Left ventricle myocardium inferior (tissue), 1 donor: ENCODE results near the gene USP44. TPM values are rescaled to one million over a fixed set of nuclear protein-coding genes. Genes with fewer than 3 reads are reported as not detected.
"Not testable (repeated sequence)": the region's sequence is repeated elsewhere in the genome, so short reads cannot be mapped to it uniquely, and the experiment has no call there.

Experiments used
- DNase-seq: peaks from one replicate; pipeline ENCODE4 v3.0.0-alpha.2; 2020
- H3K27ac ChIP-seq: fragments of 200-600 bp; replicated peaks from 2 replicates; pipeline ENCODE4 v1.8.0; 2021
- H3K27me3 ChIP-seq: fragments of 200-600 bp; 2 replicates; pipeline ENCODE4 v1.8.0; 2021; ENCODE audit warnings: low read depth
- H3K36me3 ChIP-seq: fragments of 200-600 bp; 2 replicates; pipeline ENCODE4 v1.8.0; 2021
- H3K4me1 ChIP-seq: fragments of 200-600 bp; 2 replicates; pipeline ENCODE4 v1.8.0; 2021
- H3K4me3 ChIP-seq: fragments of 200-600 bp; 2 replicates; pipeline ENCODE4 v1.8.0; 2021; ENCODE audit warnings: mild to moderate bottlenecking, moderate library complexity
- H3K9me3 ChIP-seq: fragments of 200-600 bp; replicated peaks from 2 replicates; pipeline ENCODE4 v1.8.0; 2021
- intact Hi-C: fragments of 100-400 bp; cut with micrococcal nuclease; formaldehyde crosslinking; loops from one replicate; pipeline ENCODE4 v1.11.0; 2022
- total RNA-seq: library from RNA; stranded (reverse); fragmentation: NEBNext Ultra II Directional; extraction: Animal tissue kit (Norgen Biotek cat#: 25700); gene quantifications from one replicate; pipeline ENCODE4 v1.2.1, GENCODE V29; 2021
- TF ChIP-seq, protein P1 (sequence below): fragments of 200-600 bp; IDR thresholded peaks from 2 replicates; pipeline ENCODE4 v1.8.0; 2021; ENCODE audit warnings: antibody characterized with exemption, mild to moderate bottlenecking, borderline replicate concordance
- donor health status: DM: no; HTN: yes; CAD: no; lungs with severe emphysema.

Gene USP44
- total RNA-seq, 1 donor from 2014 or later, result 0.80 TPM

DNA sequence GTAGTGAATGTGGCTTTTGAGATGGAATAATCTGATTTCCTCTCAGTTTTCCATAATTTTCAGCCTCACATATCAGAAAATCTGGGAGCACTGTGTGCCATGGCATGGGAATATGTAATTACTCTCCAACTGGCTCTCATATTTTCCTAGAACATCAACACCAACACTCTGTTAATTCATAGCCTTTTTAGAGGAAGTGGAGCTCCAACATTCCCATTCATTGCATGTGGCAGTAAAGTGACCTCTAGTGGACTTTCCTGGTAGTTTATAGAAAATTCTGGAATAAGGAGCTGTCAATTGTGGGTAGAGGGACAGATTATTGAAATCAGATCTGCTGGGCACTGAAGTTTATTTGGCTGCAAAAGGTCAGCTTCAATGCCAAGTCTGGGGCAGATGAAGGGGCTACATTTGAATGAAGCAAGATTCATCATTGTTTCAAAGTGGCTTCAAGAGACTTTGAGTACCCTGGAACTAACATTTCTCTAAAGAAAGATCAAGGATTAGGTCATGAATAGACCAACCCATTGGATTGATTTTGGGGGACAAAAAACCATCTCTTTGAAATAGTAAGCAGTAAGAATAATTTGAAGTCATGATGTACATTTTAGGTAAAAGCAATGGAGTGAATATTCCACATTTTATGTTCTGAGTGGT is 23.6 kb upstream of the USP44 start:
- intact Hi-C loops, result no loop called here
- Histone ChIP-seq H3K27ac (no peak overlapping the region), H3K36me3 (no peaks in the 10 kb centered on the region), H3K27me3 (no peaks in the 10 kb centered on the region), H3K9me3 (no peaks in the 10 kb centered on the region), H3K4me1 (no peaks in the 10 kb centered on the region), H3K4me3 (no peak overlapping the region)
- TF ChIP-seq, protein P1, sequence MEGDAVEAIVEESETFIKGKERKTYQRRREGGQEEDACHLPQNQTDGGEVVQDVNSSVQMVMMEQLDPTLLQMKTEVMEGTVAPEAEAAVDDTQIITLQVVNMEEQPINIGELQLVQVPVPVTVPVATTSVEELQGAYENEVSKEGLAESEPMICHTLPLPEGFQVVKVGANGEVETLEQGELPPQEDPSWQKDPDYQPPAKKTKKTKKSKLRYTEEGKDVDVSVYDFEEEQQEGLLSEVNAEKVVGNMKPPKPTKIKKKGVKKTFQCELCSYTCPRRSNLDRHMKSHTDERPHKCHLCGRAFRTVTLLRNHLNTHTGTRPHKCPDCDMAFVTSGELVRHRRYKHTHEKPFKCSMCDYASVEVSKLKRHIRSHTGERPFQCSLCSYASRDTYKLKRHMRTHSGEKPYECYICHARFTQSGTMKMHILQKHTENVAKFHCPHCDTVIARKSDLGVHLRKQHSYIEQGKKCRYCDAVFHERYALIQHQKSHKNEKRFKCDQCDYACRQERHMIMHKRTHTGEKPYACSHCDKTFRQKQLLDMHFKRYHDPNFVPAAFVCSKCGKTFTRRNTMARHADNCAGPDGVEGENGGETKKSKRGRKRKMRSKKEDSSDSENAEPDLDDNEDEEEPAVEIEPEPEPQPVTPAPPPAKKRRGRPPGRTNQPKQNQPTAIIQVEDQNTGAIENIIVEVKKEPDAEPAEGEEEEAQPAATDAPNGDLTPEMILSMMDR, result peak; percentile 69
- DNase-seq, result no peak

DNA sequence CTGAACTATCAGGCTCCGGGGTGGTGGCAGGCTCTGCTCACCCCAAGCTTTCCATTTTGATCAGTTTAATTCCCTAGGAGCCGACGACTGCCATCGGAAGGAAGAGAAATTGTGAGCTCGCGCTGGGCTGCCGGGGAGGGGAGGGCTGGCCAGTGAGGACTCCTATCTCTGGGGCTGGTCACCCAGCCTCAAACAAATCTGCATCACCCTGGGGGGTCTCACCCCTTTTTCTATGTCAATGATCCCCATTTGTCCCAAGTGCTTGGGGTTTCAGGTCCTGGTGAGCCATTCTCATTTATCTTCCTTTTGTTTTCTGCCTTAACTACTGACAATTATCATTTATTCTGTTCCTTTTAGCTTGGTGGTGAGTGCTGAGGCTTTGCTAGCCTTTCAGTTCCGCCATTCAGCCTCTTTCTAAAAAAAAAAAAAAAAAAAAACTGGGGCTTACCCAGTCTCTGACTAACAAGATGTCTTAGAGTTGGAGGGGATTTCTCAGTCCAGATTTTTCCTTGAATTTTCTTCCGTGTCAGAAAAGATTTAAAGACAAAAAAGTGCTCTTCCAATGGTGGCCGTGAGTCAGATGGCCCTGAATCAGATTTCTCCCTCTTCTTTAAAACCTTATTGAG is 22.8 kb upstream of the USP44 start:
- Histone ChIP-seq H3K27ac (no peak overlapping the region), H3K36me3 (no peaks in the 10 kb centered on the region), H3K4me3 (no peak overlapping the region), H3K4me1 (no peaks in the 10 kb centered on the region), H3K27me3 (no peaks in the 10 kb centered on the region), H3K9me3 (no peaks in the 10 kb centered on the region)
- TF ChIP-seq, protein P1, result no peak
- no peak for DNase-seq
- intact Hi-C loops, result no loop called here

DNA sequence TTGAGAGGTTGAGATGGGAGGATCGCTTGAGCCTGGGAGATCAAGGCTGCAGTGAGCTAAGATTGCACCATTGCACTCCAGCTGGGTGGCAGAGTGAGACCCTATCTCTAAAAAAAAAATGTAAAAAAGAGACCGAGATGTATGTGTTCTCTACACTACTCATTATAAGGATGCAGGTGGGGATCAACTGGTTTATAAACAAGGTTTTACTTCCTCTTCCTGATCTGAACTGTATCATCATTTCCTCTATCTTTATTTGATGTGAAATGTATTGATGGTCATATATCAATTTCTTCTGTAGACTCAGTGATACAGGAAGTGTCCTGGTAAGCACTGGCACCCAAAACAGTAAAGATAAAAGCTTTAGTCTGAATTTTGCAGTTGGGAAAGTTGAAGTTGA is 20.1 kb upstream of the USP44 start:
- Histone ChIP-seq H3K36me3 (no peaks in the 10 kb centered on the region), H3K9me3 (no peaks in the 10 kb centered on the region), H3K27ac (no peak overlapping the region), H3K27me3 (no peaks in the 10 kb centered on the region), H3K4me3 (no peak overlapping the region), H3K4me1 (no peaks in the 10 kb centered on the region)
- intact Hi-C loops, result no loop called here
- no peak for DNase-seq
- TF ChIP-seq, protein P1, result no peak

DNA sequence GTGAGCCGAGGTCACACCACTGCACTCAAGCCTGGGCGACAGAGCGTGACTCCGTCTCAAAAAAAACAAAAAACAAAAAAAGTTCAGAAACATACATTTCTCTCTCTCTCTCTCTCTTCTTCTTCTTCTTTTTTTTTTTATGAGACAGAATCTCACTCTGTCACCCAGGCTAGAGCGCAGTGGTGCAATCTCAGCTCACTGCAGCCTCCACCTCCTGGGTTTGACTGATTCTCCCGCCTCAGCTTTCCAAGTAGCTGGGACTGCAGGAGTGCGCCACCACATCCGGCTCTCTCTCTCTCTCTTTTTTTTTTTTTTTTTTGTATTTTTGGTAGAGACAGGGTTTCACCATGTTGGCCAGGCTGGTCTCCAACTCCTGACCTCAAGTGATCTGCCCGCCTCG is 16.8 kb upstream of the USP44 start:
- H3K4me1 ChIP-seq, H3K36me3 ChIP-seq, intact Hi-C loops, H3K9me3 ChIP-seq, H3K27me3 ChIP-seq, DNase-seq, H3K27ac ChIP-seq, H3K4me3 ChIP-seq: not testable (repeated sequence)

DNA sequence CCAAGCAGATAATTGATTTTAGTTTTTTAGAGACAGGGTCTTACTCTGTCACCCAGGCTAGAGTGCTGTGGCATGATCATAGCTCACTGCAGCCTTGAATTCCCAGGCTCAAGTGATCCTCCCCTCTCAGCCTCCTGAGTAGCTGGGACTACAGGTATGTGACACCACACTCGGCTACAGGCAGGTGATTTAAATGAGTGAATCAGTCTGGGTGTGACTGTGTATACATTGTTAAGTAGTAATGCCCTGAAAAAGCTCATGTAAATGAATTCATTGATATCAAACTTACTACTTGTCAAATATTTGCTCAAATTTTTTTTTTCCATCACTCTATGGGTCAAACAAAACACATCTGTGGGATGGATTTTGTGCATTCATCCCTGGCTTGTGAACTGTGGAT is 6.3 kb upstream of the USP44 start:
- intact Hi-C loops, result no loop called here

DNA sequence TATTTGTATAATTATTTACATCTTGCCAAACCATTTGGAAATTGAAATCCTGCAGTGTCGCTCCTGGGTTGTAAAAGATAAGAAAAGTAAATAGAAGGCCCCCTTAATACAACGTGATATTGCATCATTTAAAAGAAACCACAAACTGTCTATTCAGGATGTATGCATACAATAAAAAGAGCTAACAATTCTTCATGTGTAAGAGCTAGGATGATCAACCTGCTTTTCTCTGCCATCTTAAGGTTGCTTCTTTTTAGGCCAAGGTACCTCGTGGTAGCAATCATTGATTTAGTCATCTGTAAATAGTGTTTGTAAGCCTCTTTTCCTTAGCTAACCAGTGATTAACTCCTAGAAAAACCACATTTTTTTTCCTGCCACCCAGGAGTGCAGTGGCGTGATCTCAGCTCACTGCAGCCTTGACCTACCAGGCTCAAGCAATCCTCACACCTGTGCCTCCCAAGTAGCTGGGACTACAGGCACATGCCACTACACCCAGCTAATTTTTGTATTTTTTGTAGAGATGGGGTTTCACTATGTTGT is 3.3 kb upstream of the USP44 start:
- Histone ChIP-seq H3K36me3 (no peaks in the 10 kb centered on the region), H3K9me3 (peaks cover 1% of the 10 kb centered on the region), H3K4me3 (no peak overlapping the region), H3K27ac (no peak overlapping the region), H3K27me3 (no peaks in the 10 kb centered on the region), H3K4me1 (no peaks in the 10 kb centered on the region)
- no peak for DNase-seq
- intact Hi-C loops, result no loop called here
- TF ChIP-seq, protein P1, result no peak

More for the DNA sequence above, 6.3 kb upstream of the USP44 start:
- Histone ChIP-seq H3K36me3 (no peaks in the 10 kb centered on the region), H3K4me1 (no peaks in the 10 kb centered on the region), H3K27me3 (no peaks in the 10 kb centered on the region), H3K9me3 (no peaks in the 10 kb centered on the region), H3K4me3 (no peak overlapping the region), H3K27ac (no peak overlapping the region)
- no peak for DNase-seq
- TF ChIP-seq, protein P1, result no peak
